H1 (cell line): Measurements from ENCODE around the gene VPREB1.

Experiments used
- CTCF ChIP-seq, 3 experiments: IDR thresholded peaks; 1 replicate in 2 of 3; 2 replicates in 1 of 3; pipeline versions ENCODE4 v1.5.1 to v1.6.1; 2011; ENCODE audit warnings: low read length in 3 of 3, mild to moderate bottlenecking in 3 of 3, inconsistent platforms in 2 of 3, low read depth in 1 of 3, moderate library complexity in 1 of 3; ENCODE audit not compliant: insufficient read depth in 1 of 3; ENCODE audit errors: control extremely low read depth in 1 of 3
- EP300 ChIP-seq, 2 experiments: IDR thresholded peaks; 1 replicate in 1 of 2; 2 replicates in 1 of 2; pipeline ENCODE4 v1.6.1; 2011 to 2012; ENCODE audit warnings: low read depth in 2 of 2, low read length in 2 of 2, mild to moderate bottlenecking in 2 of 2, borderline replicate concordance in 1 of 2, inconsistent platforms in 1 of 2, moderate library complexity in 1 of 2
- JUN ChIP-seq: IDR thresholded peaks from 2 replicates; pipeline ENCODE4 v1.6.1; 2011; ENCODE audit warnings: low read depth, mild to moderate bottlenecking, improper control_type of control experiment, low read length
- RBBP5 ChIP-seq: IDR thresholded peaks from 2 replicates; pipeline ENCODE4 v1.7.1; 2012; ENCODE audit warnings: low read depth, mild to moderate bottlenecking, inconsistent platforms, low read length, moderate library complexity, borderline replicate concordance
- YY1 ChIP-seq: IDR thresholded peaks from 2 replicates; pipeline ENCODE4 v1.6.1; 2011; ENCODE audit warnings: low read depth, mild to moderate bottlenecking, low read length

DNA sequence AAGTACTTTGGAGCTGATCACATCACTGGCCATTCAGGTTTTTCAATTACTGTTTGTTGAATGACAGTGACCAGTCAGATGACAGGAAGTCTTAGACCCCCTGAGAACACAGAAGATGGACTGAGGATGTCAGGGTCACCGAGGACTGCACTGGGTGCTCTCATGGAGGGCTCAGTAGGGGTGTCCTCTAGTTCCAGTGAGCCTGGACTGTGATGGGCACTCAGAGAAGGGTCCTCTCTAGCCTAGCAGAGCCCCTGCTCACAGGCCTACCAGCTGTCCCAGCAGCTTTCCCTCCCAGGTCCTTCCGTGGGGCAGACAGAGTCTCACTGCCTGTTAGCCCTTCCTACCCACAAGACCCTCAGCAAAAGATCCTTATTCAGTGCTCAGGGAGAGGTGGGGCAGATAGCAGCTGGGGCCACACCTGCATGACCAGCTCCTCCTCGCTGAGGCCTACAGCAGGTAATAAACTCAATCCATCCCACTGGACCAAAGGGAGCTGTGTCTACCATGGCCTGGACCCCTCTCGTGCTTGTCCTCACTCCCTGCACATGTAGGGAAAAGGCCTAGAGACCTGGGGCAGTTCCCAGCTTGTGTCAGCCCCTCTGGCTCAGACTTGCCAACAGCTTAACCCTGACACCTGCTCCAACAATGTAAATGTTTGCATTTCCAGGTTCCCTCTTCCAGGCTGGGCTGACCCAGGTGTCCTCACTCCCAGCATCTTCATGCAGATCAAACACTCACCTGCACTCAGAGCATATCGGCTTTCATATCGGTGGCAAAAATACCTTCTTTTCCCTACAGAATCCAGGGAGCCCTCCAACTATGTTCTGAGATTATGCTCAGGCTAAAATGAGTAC lies 25.2 kb upstream of the VPREB1 start:
- no peak for TF ChIP-seq CTCF (IDR thresholded peaks at IDR 0.05; ENCODE audit: control extremely low read depth in 1 of 3, insufficient read depth in 1 of 3, low read depth in 1 of 3, low read length in 3 of 3)
- no peak for TF ChIP-seq JUN
- no peak for TF ChIP-seq EP300 (IDR thresholded peaks at IDR 0.05; ENCODE audit: borderline replicate concordance in 1 of 2, low read depth in 2 of 2, low read length in 2 of 2)
- no peak for TF ChIP-seq RBBP5
- no peak for TF ChIP-seq YY1
